DOHH2 (cell line): Measurements from ENCODE around the gene CPA3.

Source experiments
- EZH2phosphoT487 ChIP-seq: fragments of 200-600 bp; sonication (generic); IDR thresholded peaks from 2 replicates; pipeline ENCODE4 v1.6.1; 2017; ENCODE audit warnings: borderline replicate concordance, mild to moderate bottlenecking, antibody characterized with exemption, low read length, moderate library complexity, mixed read lengths
- TF ChIP-seq, protein P1 (sequence below): fragments of 200-600 bp; sonication (generic); IDR thresholded peaks from one replicate; pipeline ENCODE4 v1.5.1; 2014; ENCODE audit warnings: antibody characterized with exemption, mild to moderate bottlenecking, low read depth, low read length; ENCODE audit not compliant: poor library complexity, severe bottlenecking

DNA sequence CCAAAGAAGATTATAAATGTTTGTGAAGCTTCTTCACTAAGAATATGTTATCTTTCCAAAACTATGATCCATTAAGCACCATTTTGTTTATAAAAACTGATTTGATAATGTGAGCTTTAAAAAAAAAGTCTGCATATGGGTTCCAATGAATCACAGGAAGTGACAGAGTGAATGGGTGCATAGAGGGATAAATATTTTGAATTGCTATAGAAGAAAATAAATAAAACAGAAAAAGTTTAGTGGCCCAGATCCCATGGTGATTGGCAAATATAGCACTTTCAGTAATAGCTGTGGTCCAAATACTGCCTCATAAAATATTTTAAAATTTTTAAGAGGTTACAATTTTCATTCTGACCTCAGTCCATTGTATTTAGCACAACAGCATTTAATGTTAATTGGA lies 19.2 kb downstream of the CPA3 start:
- TF ChIP-seq, protein P1, sequence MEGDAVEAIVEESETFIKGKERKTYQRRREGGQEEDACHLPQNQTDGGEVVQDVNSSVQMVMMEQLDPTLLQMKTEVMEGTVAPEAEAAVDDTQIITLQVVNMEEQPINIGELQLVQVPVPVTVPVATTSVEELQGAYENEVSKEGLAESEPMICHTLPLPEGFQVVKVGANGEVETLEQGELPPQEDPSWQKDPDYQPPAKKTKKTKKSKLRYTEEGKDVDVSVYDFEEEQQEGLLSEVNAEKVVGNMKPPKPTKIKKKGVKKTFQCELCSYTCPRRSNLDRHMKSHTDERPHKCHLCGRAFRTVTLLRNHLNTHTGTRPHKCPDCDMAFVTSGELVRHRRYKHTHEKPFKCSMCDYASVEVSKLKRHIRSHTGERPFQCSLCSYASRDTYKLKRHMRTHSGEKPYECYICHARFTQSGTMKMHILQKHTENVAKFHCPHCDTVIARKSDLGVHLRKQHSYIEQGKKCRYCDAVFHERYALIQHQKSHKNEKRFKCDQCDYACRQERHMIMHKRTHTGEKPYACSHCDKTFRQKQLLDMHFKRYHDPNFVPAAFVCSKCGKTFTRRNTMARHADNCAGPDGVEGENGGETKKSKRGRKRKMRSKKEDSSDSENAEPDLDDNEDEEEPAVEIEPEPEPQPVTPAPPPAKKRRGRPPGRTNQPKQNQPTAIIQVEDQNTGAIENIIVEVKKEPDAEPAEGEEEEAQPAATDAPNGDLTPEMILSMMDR = no peak
- TF ChIP-seq EZH2phosphoT487 = no peak
